ENCODE data around the gene ZNF398.

- TF ChIP-seq GATA2 (IDR thresholded peaks at IDR 0.05; ENCODE audit: low read depth, low read length) = no peak
- TF ChIP-seq GATA3 (IDR thresholded peaks at IDR 0.05; ENCODE audit: low read depth, low read length) = no peak
These were observed at the start of gene ZNF398 for GRCh38 chr7:149147072-149147751.
